ENCODE measurements around the gene MPP1.

GRCh38 chrX:154809939-154810665, 4.8 kb upstream of the MPP1 start:
- no peak for TF ChIP-seq CTCF (IDR thresholded peaks at IDR 0.05)
- TF ChIP-seq EP300 (IDR thresholded peaks at IDR 0.05): no peak

Data from upper lobe of left lung (tissue), 4 donors.